Hematopoietic multipotent progenitor cell treated with erythropoietin and hydrocortisone succinate and interleukin-3 and kit ligand, for 17 days (in vitro differentiated cells): Measurements from ENCODE around the gene ADAMTS1.
"Not testable (repeated sequence)": the region's sequence is repeated elsewhere in the genome, so short reads cannot be mapped to it uniquely, and the experiment has no call there.

Experiments
- DNase-seq: peaks from one replicate; pipeline ENCODE4 v3.0.0-alpha.2; 2015; ENCODE audit warnings: low spot score

Gene ADAMTS1

GRCh38 chr21:26845066-26845758, at the start of gene ADAMTS1:
Gene ADAMTS1 (minus strand): TSS chr21:26845409. CDS start chr21:26844954, 455 bp downstream.
- DNase-seq, result no peak

DNA sequence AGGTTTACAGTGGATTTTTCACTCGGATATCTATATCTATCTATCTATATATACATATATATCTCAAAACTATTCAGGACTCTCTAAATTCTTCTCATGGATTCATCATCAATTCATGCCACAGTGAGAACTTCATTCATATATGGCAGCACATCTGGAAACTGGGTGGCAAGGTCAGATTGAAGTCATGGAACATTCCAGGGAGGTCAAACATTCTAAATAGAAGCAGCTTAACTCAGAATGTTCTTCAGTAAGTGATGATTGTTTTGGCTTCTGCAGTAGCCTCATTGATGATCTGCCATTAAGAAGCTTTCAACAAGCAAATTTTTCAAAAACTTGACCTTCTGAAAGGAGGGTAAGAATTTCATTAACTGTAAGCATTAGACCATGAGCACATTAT, 46.9 kb upstream of the ADAMTS1 start:
- DNase-seq, result no peak

DNA sequence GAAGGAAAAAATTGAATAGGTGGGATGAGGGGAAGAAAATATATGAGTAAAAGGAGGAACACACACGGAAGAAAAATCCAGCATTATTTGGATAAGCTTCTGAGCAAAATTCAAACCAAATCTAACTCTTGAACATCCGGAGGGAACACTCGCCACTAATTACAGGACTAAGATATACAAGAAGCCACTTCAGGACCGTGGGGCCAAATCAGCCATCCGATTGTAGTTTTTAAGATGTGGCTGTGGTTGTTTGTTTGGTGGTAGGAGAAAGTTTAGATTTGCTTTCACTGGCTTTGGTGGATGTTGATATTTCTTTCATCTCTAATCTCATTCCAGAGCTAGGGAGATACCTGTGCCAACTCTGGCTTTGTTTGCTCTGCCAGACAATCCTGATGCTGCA, 43.7 kb upstream of the ADAMTS1 start:
- DNase-seq, result no peak

GRCh38 chr21:26888256-26888655, 43.0 kb upstream of the ADAMTS1 start:
- DNase-seq, result no peak

DNA sequence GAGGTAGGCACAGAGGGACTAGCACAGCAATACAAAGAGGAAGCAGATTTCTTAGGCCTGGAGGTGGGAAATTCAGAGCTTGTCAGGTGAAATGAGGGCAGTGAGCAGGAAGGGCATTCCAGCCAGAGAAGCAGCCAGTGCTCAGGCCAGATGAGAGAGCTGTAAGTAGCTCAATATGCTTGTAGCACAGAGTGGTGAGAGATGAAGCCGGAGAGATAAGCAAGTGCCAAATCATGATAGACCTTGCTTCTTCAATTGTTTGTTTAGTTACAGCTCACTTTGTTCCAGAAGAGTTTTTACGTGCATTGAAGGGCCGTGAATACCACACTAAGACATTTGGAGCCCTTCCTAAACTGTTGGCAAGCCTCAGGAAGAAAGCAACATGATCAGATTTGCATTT, 42.0 kb upstream of the ADAMTS1 start:
- DNase-seq, result no peak

DNA sequence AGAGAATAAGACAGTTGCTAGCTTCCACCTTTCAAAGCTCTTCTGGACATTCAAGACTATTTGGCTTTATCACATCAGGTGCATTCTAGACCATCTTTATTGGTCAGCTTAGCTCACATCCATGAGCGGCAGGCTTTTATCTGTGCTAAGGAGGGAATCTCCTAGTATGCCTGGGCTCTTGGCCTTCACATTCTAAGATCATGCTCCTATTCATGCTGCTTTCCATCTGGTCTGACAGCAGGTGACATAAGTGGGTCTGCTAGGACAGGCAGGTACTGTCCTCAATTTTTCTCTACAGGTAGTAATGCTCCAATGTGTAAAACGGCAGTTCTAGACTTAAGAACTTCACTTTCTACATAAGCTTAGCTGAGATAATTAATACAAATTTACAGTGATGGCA, 39.2 kb upstream of the ADAMTS1 start:
- no peak for DNase-seq

DNA sequence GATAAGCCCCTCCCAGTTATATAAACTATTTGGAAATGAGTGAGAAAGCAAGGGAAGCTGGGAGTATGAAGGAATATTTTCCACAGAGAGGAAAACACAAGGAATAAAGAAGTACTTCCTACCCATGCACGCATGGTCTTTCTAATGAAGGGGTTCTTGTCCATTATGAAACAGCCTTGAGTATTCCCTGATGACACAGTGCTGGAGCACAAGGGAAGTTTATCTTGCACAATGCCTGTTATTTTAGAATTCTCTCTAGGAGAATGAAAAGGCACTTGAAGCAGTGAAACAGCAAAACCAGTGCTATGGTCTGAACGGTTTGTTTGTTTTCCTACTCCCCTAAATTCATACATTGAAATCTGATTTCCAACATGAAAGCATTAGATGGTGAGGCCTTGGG, 38.6 kb upstream of the ADAMTS1 start:
- DNase-seq, result no peak

DNA sequence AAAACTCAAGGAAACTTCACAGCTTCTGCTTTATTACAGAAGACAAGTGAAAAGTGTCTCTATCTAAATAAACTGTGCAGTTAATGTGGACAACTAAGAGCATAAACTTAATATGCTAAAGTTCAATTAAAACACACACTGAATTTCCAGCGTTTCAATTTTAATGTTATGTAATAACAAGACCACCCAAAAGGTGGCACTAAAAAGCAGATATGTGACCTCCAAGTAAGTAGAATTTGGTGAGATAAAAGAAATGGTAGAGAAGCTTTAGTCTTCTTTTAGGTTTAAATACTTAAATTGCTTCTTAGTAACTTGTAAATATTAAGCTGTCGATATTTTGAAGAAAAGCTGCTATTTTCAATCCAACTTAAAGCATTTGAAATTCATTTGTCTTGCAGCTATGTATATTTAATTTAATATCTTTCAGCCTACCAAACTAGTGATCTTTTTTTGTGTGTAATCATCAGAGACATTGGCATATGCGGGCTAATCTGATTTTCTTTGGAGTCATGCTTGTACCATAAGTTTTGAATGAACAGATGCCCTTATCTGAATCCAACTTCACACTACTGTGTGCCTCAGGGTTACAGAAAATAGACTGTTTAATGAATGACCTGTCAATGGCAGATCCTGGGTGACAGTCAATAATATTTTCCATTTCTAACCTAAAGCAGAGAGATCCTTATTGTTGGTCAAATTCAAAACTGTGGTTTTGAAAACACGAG, 36.5 kb upstream of the ADAMTS1 start:
- no peak for DNase-seq

GRCh38 chr21:26877018-26877417, 31.8 kb upstream of the ADAMTS1 start:
- DNase-seq, result no peak

DNA sequence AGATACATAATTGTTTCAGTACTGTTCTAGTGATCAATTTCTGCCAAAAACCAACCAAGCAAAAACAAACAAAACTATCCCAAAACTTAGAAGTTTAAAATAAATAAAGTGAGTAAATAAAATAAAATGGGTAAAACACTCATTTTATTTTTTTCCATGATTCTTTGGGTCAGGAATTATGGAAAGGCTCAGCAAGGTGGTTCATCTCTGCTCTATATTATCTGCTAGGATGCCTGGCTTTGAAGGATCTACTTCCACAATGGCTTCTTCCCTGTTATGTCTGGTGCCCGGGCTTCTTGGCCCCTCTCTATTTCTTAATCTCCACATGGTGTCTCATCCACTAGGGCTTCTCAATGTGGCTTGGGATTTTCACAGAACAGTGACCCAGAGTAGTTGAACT, 29.1 kb upstream of the ADAMTS1 start:
- no peak for DNase-seq

- no peak for DNase-seq
These were observed 20.6 kb upstream of the ADAMTS1 start for GRCh38 chr21:26865857-26866256.

- not testable (repeated sequence) for DNase-seq
These were observed 11.7 kb upstream of the ADAMTS1 start for GRCh38 chr21:26856871-26857350.

DNA sequence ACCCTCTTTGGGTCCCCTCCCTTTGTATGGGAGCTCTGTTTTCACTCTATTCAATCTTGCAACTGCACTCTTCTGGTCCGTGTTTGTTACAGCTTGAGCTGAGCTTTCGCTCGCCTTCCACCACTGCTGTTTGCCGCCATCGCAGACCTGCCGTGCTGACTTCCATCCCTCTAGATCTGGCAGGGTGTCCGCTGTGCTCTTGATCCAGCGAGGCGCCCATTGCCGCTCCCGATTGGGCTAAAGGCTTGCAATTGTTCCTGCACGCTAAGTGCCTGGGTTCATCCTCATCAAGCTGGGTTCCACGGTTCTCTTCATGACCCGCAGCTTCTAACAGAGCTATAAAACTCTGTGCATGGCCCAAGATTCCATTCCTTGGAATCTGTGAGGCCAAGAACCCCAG, 9.5 kb upstream of the ADAMTS1 start:
- DNase-seq, result not testable (repeated sequence)

DNA sequence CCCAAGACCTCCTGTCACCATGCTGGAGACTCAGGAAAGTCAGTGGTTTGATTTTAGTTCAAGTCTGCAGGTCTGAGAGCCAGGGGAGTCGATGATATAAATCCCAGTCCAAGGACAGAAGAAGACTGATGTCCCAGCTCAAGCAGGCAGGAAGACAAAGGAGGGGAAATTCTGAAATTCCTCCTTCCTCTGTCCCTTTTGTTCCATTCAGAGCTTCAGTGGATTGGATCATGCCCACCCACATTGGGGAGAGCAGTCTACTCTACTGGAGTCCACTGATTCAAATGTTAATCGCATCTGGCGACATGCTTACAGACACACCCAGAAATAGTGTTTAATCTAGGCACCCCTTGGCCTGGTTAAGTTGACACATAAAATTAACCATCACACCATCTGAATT, 7.2 kb upstream of the ADAMTS1 start:
- no peak for DNase-seq

- no peak for DNase-seq
These were observed 6.1 kb upstream of the ADAMTS1 start for GRCh38 chr21:26851109-26851944.

- no peak for DNase-seq
These were observed 5.0 kb upstream of the ADAMTS1 start for GRCh38 chr21:26850116-26850643.

DNA sequence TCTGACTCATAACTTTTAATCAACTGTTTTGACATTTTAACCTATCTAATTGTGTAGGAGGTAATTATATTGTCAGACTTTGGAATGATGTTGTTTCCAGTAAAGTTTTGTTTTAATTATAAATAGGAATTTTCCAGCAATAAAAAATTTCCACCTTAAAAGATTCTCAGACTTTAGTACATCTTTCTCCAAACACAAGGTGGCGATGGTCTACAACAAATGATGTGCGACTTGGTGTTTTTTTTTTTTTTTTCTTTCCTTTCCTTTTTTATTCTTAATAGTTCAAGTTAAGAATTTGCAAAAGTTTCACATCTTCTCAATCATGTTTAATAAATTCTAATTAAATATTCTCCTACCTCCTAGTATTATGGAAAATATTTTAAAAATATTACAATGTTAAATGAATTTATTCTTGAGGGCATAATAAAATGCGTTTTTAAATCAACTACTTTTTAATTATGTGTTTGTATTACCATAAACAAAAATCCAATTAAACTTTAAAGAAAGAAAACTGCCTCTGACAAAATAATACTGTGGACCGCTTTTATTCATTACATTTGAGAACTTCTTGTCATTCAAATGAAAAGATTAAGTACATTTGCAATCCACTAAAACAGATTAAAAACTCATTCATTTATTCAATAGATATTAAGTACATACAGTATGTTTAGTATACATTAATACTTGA, 4.4 kb upstream of the ADAMTS1 start:
- DNase-seq, result no peak

DNA sequence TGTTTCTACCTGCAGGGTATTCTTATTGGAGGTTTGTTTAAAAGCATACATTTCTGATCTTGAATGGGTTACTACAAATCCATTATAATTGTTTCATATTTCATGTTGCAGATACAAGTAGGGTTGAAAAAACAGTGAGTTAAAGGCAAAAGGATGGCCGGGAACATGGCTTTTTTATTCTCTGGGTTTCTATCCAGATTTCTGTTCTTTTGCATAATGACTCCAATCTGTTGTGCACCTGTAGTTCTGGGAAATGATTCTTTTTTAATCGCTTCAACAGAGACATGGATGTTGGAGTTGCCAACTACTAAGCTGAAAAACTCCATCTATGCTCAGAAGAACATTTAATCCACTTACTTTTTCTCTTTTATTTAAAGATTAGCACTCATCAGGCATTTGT, 2.7 kb upstream of the ADAMTS1 start:
- no peak for DNase-seq

DNA sequence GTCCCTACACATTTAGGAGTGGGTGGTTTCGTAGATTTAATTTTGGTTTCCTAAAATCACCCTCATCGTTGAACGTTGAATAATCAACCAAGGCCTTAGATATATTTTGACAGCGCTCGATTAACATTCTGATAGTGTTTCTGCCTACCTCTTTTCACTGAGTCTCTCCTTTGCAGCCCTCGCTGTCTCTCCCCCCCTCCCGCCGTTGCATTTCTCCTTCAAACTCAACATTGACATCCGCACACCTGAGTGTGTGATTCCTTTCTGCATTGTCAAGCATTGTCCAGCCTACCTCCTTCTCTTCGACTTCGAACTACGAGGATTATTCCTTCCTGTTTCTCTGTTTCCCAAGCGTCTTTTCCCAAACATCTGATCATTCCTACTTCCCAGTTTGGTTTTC, 1.8 kb upstream of the ADAMTS1 start:
- DNase-seq, result no peak

- no peak for DNase-seq
These were observed 1.1 kb upstream of the ADAMTS1 start for GRCh38 chr21:26846036-26846931.

DNA sequence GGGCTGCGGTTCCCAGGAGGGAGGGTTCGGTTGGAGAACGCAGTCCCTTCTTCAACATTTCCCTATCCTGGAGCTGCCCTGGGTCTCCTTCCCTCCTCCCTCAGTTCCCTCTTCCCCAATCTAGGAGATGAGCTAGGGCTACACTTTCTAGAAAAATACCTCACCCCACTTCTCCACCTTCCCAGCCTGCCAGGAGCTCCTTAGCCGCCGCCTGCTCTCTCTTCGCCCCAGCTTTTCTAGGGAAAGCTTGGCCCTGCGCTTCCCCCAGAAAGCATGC, 488 bp upstream of the ADAMTS1 start:
- DNase-seq, result no peak
